NCI-H2196 treated with DMSO at 0.1 percent for 48 hours (cell line): Measurements from ENCODE around the gene SLC6A3.
"Not testable (repeated sequence)": the region's sequence is repeated elsewhere in the genome, so short reads cannot be mapped to it uniquely, and the experiment has no call there.

Experiments used
- DNase-seq: peaks from one replicate; lab custom pipeline; 2025; ENCODE audit not compliant: unreplicated experiment; lab: John Stamatoyannopoulos, UW

SLC6A3 gene

GRCh38 chr5:1478271-1479035, 33.2 kb upstream of the SLC6A3 start:
- no peak for DNase-seq

- DNase-seq = no peak
Measured at GRCh38 chr5:1477341-1477740, 32.1 kb upstream of the SLC6A3 start.

- DNase-seq = no peak
Measured at GRCh38 chr5:1476967-1477310, 31.7 kb upstream of the SLC6A3 start.

- no peak for DNase-seq
Measured at GRCh38 chr5:1476181-1476966, 31.1 kb upstream of the SLC6A3 start.

GRCh38 chr5:1475544-1475900, 30.3 kb upstream of the SLC6A3 start:
- DNase-seq = not testable (repeated sequence)

GRCh38 chr5:1474866-1475543, 29.8 kb upstream of the SLC6A3 start:
- no peak for DNase-seq

- no peak for DNase-seq
Measured at GRCh38 chr5:1474183-1474839, 29.1 kb upstream of the SLC6A3 start.

- no peak for DNase-seq
Measured at GRCh38 chr5:1473746-1474145, 28.5 kb upstream of the SLC6A3 start.

GRCh38 chr5:1472964-1473628, 27.9 kb upstream of the SLC6A3 start:
- DNase-seq = no peak

- DNase-seq = no peak
Measured at GRCh38 chr5:1471997-1472963, 27.0 kb upstream of the SLC6A3 start.

GRCh38 chr5:1471240-1471853, 26.1 kb upstream of the SLC6A3 start:
- DNase-seq = no peak

- no peak for DNase-seq
Measured at GRCh38 chr5:1470762-1471211, 25.5 kb upstream of the SLC6A3 start.

GRCh38 chr5:1468629-1469527, 23.6 kb upstream of the SLC6A3 start:
- no peak for DNase-seq

- no peak for DNase-seq
Measured at GRCh38 chr5:1468247-1468612, 23.0 kb upstream of the SLC6A3 start.

- DNase-seq = no peak
Measured at GRCh38 chr5:1467341-1468246, 22.4 kb upstream of the SLC6A3 start.

GRCh38 chr5:1466631-1467265, 21.5 kb upstream of the SLC6A3 start:
- DNase-seq = no peak

- DNase-seq = no peak
Measured at GRCh38 chr5:1465966-1466471, 20.8 kb upstream of the SLC6A3 start.
